CD4-positive, alpha-beta T cell treated with Interleukin-4 for 1 hour (primary cell): Measurements from ENCODE around the gene ACR.

Experiments used
- DNase-seq, 2 donors: peaks; one replicate each; pipeline ENCODE4 v3.0.0-alpha.2; 2020 to 2022

The ACR gene

DNA sequence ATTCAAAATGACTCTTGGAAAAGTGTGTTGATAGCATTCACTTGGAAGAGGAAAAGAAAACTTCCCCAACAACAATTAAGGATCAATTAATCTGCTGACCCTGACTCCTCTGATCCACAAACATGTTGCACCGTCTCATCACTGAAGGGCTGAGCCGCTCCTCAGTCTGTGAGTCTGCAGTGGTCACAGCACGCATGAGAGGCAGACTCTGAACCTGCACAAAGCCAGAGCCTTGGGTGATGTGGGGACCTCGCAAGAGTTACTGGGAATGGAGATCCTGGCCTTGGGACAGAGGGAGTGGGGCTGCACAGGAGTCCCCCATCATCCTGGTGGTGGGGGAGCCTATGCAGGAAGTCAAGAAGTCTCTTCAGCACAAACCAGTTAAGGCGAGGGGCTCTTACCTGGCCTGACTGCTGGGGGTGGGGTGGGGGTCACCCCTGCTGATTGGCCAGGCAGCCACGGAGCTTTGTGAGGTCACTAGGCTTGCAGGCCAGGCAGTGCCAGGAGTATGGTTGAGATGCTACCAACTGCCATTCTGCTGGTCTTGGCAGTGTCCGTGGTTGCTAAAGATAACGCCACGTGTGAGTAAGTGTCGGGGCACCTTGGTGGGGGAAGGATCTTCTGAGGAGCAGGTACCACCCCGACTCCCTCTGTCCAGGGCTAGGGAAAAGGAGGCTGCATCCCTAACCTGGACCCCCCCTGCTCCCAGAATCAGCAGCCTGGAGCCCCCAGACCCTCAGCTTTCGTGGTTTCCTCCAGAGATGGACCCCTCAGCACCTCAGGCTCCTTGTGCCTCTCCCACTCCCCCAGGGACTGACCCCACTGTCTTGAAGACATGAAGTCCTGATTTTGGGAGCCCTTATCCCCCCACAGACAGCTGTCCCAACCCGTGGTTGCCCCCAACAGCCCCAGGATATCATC lies at the start of gene ACR:
Gene ACR, plus strand, starts transcription at position 477 of the 921 bp plus-strand sequence. Its CDS starts 32 bp downstream, at position 509.
- peak in 1 of 2 donors; percentile 10 for DNase-seq

GRCh38 chr22:50688448-50688847 lies 49.6 kb upstream of the ACR start:
- peak in 1 of 2 donors; percentile 5 for DNase-seq

DNA sequence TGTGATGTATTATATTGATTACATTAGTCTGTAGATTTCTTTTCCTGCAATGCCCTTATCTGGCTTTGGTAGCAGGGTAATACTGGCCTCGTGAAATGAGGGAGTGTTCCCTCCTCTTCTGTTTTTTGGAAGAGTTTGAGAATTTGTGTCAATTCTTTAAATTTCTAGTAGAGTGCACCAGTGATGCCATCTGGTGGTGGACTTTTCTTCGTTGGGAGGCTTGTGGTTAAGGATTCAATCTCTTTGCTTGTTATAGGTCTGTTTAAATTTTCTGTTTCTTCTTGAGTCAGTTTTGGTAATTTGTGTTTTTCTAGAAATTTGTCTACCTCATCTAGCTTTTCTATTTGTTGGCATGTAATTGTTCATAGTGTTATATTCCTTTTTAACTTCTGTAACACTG lies 46.5 kb upstream of the ACR start:
- peak in 1 of 2 donors; percentile 54 for DNase-seq

- DNase-seq: no peak
Observed at GRCh38 chr22:50693462-50693861, 44.5 kb upstream of the ACR start.

- DNase-seq: no peak
Observed at GRCh38 chr22:50694099-50694605, 43.9 kb upstream of the ACR start.

DNA sequence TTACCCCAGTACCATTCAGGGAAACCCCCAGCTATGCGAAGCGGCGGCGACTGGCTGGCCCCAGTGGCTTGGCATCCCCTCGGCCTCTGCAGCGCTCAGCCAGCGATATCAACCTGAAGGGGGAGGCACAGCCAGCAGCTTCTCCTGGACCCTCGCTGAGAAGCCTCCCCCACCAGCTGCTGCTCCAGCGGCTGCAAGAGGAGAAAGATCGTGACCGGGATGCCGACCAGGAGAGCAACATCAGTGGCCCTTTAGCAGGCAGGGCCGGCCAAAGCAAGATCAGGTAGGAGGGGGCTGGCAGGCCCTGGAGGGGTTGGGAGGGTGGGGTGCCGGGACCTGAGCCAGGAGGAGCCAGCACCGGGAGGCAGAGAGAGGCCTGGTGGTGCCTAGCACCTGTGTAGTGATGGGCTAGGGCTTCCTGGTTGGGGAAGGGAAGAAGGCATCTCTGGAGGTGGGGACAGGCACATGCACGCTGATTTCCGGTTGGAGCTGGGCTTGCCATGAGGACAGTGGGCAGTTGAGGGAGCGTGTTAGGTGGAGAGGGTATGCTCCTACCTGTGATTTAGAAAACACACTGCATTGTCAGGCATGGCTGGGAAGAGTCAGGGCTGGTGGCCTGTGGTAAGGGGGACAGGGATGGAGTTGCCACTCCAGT lies 43.1 kb upstream of the ACR start:
- no peak for DNase-seq

- DNase-seq: no peak
Observed at GRCh38 chr22:50695421-50696250, 42.4 kb upstream of the ACR start.

DNA sequence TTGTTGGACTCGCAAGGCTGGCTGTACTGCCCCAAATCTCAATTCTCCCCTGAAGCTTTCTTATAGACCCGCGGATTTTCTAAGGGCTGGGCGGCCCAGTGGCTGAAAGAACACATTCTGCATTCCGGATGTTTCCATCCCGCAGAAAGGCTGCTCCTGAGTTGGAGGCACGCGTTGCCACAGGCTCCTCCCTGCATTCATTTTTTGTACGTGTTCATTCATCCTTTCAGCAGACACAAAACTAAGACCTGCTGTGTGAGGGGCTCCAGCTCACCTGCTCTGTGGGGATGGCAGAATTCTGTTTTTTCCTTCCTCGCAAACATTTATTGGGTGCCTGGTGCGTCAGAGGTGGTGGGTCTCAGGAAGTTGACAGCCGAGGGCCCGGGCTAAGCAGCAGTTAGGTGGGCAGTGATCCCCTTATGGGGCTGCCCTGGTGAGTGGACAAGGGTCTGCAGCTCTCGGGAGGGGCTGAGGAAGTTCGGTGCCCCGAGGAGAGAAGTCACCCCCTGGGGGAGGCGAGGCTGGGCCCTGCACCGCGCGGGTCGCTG lies 41.7 kb upstream of the ACR start:
- DNase-seq: no peak

- DNase-seq: no peak
Observed at GRCh38 chr22:50696799-50697561, 41.0 kb upstream of the ACR start.

DNA sequence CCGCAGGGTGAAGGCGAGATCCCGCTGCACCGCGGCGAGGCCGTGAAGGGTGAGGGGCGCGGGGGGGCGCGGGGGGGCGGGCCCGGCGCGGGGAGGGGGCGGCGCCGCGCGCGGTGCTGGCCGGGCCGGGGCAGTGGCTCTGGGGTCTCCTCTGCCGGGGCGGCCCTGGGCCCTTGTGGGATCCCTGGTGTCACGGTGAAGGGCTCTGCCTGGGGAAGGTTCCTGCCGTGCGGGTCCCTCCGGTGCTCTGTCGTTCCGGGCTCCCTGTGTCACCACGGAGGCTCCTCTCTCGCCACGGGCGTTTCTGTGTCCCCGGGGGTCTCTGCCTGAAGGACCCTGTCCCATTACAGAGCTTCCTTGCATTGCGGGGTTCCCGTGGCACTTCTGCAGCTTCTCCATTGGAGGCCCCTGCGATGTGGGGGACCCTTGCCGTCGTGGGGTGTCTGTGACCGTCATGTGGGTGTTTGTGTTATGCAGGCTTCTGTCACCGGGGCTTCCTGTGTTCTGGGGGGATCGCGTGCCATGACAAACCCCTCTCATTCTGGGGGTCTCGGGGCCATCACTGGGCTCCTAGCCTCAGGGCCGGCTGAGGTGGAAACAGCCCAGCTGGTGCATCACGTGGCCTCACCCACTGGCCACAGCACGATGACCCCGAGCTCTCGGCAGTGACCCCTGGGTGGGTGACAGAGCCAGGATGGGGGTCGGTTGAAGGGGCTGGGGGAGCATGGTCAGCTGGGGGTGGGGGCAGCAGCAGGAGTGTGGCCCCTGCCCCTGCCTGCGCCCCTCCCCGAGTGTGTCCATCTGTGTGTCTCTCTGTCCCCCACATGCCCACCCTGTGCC lies 40.1 kb upstream of the ACR start:
- DNase-seq: no peak

DNA sequence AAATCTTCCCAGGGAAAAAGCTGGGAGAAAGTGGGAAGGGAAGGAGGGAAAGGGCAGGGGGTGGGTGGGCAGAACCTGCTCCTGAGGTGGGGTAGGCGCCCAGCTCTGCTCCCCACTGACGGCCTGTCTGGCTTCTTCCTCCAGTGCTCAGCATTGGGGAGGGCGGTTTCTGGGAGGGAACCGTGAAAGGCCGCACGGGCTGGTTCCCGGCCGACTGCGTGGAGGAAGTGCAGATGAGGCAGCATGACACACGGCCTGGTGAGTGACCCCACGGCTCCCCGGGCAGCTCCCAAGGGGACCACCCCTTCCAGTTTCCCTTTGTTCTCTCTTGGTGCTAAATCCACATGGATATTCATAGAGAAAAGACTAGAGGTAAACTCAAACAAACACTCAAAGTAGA lies 39.5 kb upstream of the ACR start:
- no peak for DNase-seq

- no peak for DNase-seq
Observed at GRCh38 chr22:50699001-50699755, 38.8 kb upstream of the ACR start.

GRCh38 chr22:50699756-50700386 lies 38.1 kb upstream of the ACR start:
- no peak for DNase-seq

DNA sequence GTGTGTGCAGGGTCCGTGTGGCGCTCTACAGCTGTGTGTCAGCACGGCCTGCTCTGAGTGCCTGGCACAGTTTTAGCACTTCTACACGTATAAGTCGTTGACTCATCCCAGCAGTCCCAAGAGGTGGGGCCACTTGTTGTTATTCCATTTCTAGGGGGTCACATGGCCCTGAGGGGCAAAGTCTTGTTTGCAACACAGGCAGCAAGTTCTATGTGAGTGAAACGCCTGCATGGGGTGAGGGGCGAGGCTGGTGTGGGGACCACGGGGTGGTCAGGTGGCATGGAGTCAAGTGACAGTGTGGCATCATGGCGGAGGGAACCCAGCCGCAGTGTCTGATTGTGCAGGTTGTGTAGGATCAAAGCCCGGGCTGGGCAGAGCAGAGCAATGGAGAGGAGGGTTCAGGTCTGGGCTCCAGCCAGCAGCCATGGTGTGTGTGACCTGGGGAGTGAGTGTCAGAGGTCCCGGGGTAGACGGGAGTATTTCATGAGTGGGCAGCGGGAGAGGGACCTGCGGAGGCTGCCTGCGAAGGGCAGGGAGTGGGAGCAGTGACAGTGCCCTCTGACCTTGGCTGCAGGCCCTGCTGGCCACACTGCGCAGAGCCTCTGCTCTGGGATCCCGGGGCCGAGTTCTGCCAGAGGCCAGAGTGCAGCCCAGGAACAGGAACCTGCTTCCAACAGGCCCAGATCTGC lies 37.5 kb upstream of the ACR start:
- DNase-seq: no peak

DNA sequence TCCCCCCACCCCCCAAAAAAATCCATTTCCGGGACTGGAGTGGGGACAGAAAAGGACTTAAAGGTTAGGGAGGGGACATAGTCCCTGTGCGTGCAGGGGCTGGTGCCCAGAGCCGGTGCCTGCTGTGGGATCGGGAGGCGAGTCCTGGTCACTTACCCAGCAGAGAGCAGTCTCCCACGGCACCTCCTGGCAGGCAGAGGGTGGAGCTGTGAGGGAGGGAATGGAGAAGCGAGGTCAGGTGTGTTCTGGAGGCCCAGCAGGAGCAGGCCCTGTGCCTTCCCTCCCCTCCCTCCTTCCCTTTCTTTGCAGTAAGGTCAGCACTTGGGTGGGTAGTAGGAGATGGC lies 37.0 kb upstream of the ACR start:
- DNase-seq: no peak

GRCh38 chr22:50701428-50702154 lies 36.4 kb upstream of the ACR start:
- DNase-seq: no peak

DNA sequence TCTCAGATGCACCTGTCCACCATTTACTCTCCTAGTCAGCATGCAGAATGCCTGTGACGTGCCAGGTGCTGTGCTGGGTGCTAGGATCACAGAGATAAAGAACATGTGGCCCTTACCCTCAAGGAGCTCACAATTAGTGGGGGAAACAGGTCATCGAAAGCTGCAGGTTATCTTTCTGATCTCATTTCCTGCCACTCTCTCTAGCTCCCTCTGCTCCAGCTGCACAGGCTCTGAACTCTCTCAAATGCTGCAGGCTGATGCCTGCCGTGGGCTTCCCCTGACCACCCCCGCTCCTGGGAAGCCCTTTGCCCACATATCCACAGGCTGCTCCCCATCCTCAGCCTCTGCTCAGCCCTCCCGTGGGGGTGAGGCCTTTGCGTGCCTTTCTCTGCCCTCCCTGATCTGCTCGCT lies 35.7 kb upstream of the ACR start:
- DNase-seq: peak in 1 of 2 donors; percentile 6
